GM12878 (cell line): ENCODE results near the gene IFNE. TPM values are rescaled to one million over a fixed set of nuclear protein-coding genes. Genes with fewer than 3 reads are reported as not detected.

Experiments used
- ATAC-seq: fragments of 200-7000 bp; cut with Tn5 transposase; 3 replicates; pipeline ENCODE4 v1.9.1; 2020; ENCODE audit warnings: mild to moderate bottlenecking, moderate library complexity
- BruUV-seq: library from RNA; stranded (reverse); fragments of 400-500 nt; replicated peaks from 2 replicates; lab custom pipeline; 2021; lab: Mats Ljungman, UMichigan
- CTCF ChIA-PET: fragments of 300-600 bp; sonication (Branson Sonifier 250); formaldehyde crosslinking; extraction: SDS; loops from one replicate; lab custom pipeline; 2021; ENCODE audit warnings: inconsistent platforms; lab: Yijun Ruan, JAX
- POLR2A ChIA-PET: fragments of 350-600 bp; formaldehyde crosslinking; extraction: SDS; loops from one replicate; lab custom pipeline; 2021; ENCODE audit warnings: inconsistent platforms; lab: Charles Lee
- RAD21 ChIA-PET: fragments of 300-600 bp; sonication (Branson Sonifier 250); formaldehyde crosslinking; loops from one replicate; lab custom pipeline; 2023; ENCODE audit warnings: antibody characterized with exemption; ENCODE audit not compliant: unreplicated experiment; lab: Charles Lee
- SMC1A ChIA-PET: fragments of 300-600 bp; sonication (Branson Sonifier 250); formaldehyde crosslinking; loops from one replicate; lab custom pipeline; 2023; ENCODE audit not compliant: unreplicated experiment, uncharacterized antibody; lab: Charles Lee
- DNase-seq: peaks from one replicate; pipeline ENCODE4 v3.0.0-alpha.2; 2011; ENCODE audit warnings: low read depth, low spot score
- FAIRE-seq: peaks from 3 replicates; lab custom pipeline; 2011; peaks lifted over from hg19 to GRCh38; lab: Jason Lieb, UNC
- H2AFZ ChIP-seq: 2 replicates; pipeline ENCODE4 v1.6.0; 2011; ENCODE audit warnings: low read depth, low read length, control low read depth; ENCODE audit not compliant: control insufficient read depth
- H3K27ac ChIP-seq: 2 replicates; pipeline ENCODE4 v1.5.1; 2011; ENCODE audit warnings: control low read depth; ENCODE audit not compliant: control insufficient read depth, insufficient read depth
- H3K27me3 ChIP-seq, 2 experiments: replicated peaks in 1 of 2; 2 replicates each; pipeline versions ENCODE4 v1.6.0 to v1.6.1; 2011; ENCODE audit warnings: low read length in 1 of 2; ENCODE audit not compliant: control insufficient read depth in 2 of 2, insufficient read depth in 2 of 2
- H3K36me3 ChIP-seq, 2 experiments: 2 replicates each; pipeline ENCODE4 v1.5.1; 2011; ENCODE audit warnings: low read length in 1 of 2; ENCODE audit not compliant: control insufficient read depth in 2 of 2, insufficient read depth in 2 of 2
- H3K4me1 ChIP-seq: 2 replicates; pipeline ENCODE4 v1.6.1; 2011; ENCODE audit warnings: mild to moderate bottlenecking, low read length, moderate library complexity, mixed read lengths; ENCODE audit not compliant: control insufficient read depth, insufficient read depth
- H3K4me2 ChIP-seq: 2 replicates; pipeline ENCODE4 v1.6.0; 2011; ENCODE audit warnings: control low read depth; ENCODE audit not compliant: control insufficient read depth, insufficient read depth
- H3K4me3 ChIP-seq: fragments of 200-600 bp; sonication (generic); 2 replicates; pipeline ENCODE4 v1.5.1; 2016
- H3K79me2 ChIP-seq: 2 replicates; pipeline ENCODE4 v1.6.0; 2011; ENCODE audit warnings: low read length; ENCODE audit not compliant: control insufficient read depth, insufficient read depth
- H3K9ac ChIP-seq: 2 replicates; pipeline ENCODE4 v1.8.0; 2011; ENCODE audit warnings: low read length, control low read depth, mixed read lengths; ENCODE audit not compliant: control insufficient read depth, insufficient read depth
- H3K9me3 ChIP-seq: replicated peaks from 3 replicates; pipeline ENCODE4 v1.5.1; 2011; ENCODE audit warnings: mild to moderate bottlenecking, low read length; ENCODE audit not compliant: control insufficient read depth, insufficient read depth
- H4K20me1 ChIP-seq: 2 replicates; pipeline ENCODE4 v1.6.0; 2011; ENCODE audit not compliant: control insufficient read depth, insufficient read depth
- ATF7 ChIP-seq: fragments of 450-650 bp; IDR thresholded peaks from 2 replicates; pipeline ENCODE4 v1.6.1; 2016; ENCODE audit warnings: low read depth, mild to moderate bottlenecking
- CEBPB ChIP-seq, 2 experiments: fragments of 150-350 bp in 1 of 2; IDR thresholded peaks; 2 replicates each; pipeline ENCODE4 v1.6.1; 2012 to 2014; ENCODE audit warnings: low read depth in 2 of 2, low read length in 2 of 2, borderline replicate concordance in 1 of 2, inconsistent platforms in 1 of 2
- EP300 ChIP-seq, 2 experiments: fragments of 150-350 bp in 1 of 2; IDR thresholded peaks; 2 replicates each; pipeline ENCODE4 v1.6.1; 2011 to 2012; ENCODE audit warnings: low read depth in 2 of 2, low read length in 2 of 2, borderline replicate concordance in 1 of 2, improper control_type of control experiment in 1 of 2, inconsistent platforms in 1 of 2; ENCODE audit not compliant: control insufficient read depth in 1 of 2
- ETV6 ChIP-seq, 2 experiments: fragments of 450-650 bp in 1 of 2; IDR thresholded peaks in 1 of 2; conservative IDR thresholded peaks in 1 of 2; 2 replicates each; pipeline ENCODE4 v1.6.1; 2014; ENCODE audit warnings: antibody characterized with exemption in 1 of 2, borderline replicate concordance in 1 of 2, low read depth in 1 of 2, mild to moderate bottlenecking in 1 of 2, moderate library complexity in 1 of 2
- HSF1 ChIP-seq: fragments of 150-350 bp; IDR thresholded peaks from 2 replicates; pipeline ENCODE4 v1.6.1; 2014; ENCODE audit warnings: mild to moderate bottlenecking, low read depth, low read length
- KAT2A ChIP-seq: conservative IDR thresholded peaks from 2 replicates; pipeline ENCODE4 v1.6.1; 2011; ENCODE audit warnings: low read depth, low read length; ENCODE audit not compliant: control insufficient read depth
- NFYA ChIP-seq: IDR thresholded peaks from 2 replicates; pipeline ENCODE4 v1.6.1; 2011; ENCODE audit warnings: low read depth, mild to moderate bottlenecking, low read length, improper control_type of control experiment, borderline replicate concordance
- SMAD1 ChIP-seq: fragments of 450-650 bp; IDR thresholded peaks from 2 replicates; pipeline ENCODE4 v1.6.1; 2018; ENCODE audit warnings: mild to moderate bottlenecking, low read depth; ENCODE audit not compliant: partially characterized antibody
- TAF1 ChIP-seq: IDR thresholded peaks from 2 replicates; pipeline ENCODE4 v1.6.1; 2011; ENCODE audit warnings: mild to moderate bottlenecking, low read depth, low read length, borderline replicate concordance
- WRNIP1 ChIP-seq: IDR thresholded peaks from 2 replicates; pipeline ENCODE4 v1.6.1; 2011; ENCODE audit warnings: low read depth, low read length, improper control_type of control experiment, borderline replicate concordance
- WGBS: methylation state at CpG from one replicate; pipeline ENCODE4 v1.1.6; 2016; ENCODE audit warnings: low lambda C conversion rate; ENCODE audit not compliant: insufficient replicate concordance, insufficient coverage; ENCODE audit errors: missing lambda C conversion rate; 5-methylcytosine and 5-hydroxymethylcytosine counted together
- in situ Hi-C: fragments of 300-500 bp; cut with MboI; formaldehyde crosslinking; loops from 9 replicates; pipeline ENCODE4 v1.14.3; 2018; ENCODE audit warnings: mixed read lengths
- intact Hi-C: fragments of 100-400 bp; cut with micrococcal nuclease; formaldehyde crosslinking; loops from one replicate; pipeline ENCODE4 v1.14.2; 2022; ENCODE audit not compliant: unreplicated experiment
- polyA plus RNA-seq, 11 experiments: library from polyadenylated mRNA; depleted of rRNA in 4 of 11; unstranded in 6 of 11; stranded (reverse) in 5 of 11; fragments of >200 nt; fragmentation: Nextera tagmentation in 4 of 11; fragmentation: Illumina TruSeq in 1 of 11; extraction: Ambion mirVana in 4 of 11; extraction: Trizol in 1 of 11; gene quantifications; 1 replicate in 1 of 11; 2 replicates in 10 of 11; pipeline versions ENCODE4 v1.2.1 to v1.2.3, GENCODE V29; 2011 to 2016; ENCODE audit warnings: inconsistent platforms in 2 of 11, missing spikeins in 2 of 11, low read depth in 1 of 11
- total RNA-seq, 4 experiments: library from RNA; depleted of rRNA in 3 of 4; stranded (reverse); fragments of >200 nt in 3 of 4; fragmentation: Illumina TruSeq in 1 of 4; extraction: Trizol in 1 of 4; gene quantifications; 2 replicates each; pipeline versions ENCODE4 v1.2.1 to v1.2.3, GENCODE V29; 2013 to 2021

Gene IFNE
- total and polyA plus RNA-seq, 10 of the 15 experiments (the other 5 are each of a cell fraction or from before 2014, with no cell fraction given), result not detected

GRCh38 chr9:21527579-21527978 lies 45.5 kb upstream of the IFNE start:
- ChIA-PET CTCF (interaction anchor here (1.8 kb wide), 1 partner anchor 10 kb away, joined by 5 read pairs; no protein-coding TSS in a partner anchor), RAD21 (no interaction called here), POLR2A (no interaction called here), SMC1A (no interaction called here)
- FAIRE-seq (no peak), DNase-seq (no peak), ATAC-seq (peak; percentile 62)
- Histone ChIP-seq H4K20me1 (no peaks in the 10 kb centered on the region), H3K36me3 (no peaks in the 10 kb centered on the region), H3K79me2 (no peaks in the 10 kb centered on the region), H3K4me3 (no peak overlapping the region), H3K27me3 (no peaks in the 10 kb centered on the region), H3K9ac (no peak overlapping the region), H3K4me2 (no peak overlapping the region), H3K27ac (no peak overlapping the region), H3K9me3 (no peaks in the 10 kb centered on the region), H3K4me1 (no peaks in the 10 kb centered on the region), H2AFZ (no peak overlapping the region)
- WGBS, result 0% methylated on average over 2 of the region's 2 CpGs
- intact Hi-C loops, result no loop called here
- in situ Hi-C loops, result no loop called here
- no TSS peak for BruUV-seq
- TF ChIP-seq HSF1 (no peak), ETV6 (conservative IDR thresholded peaks at IDR 0.05 in 1 of 2, IDR thresholded peaks at IDR 0.05 in 1 of 2; ENCODE audit: borderline replicate concordance in 1 of 2, low read depth in 1 of 2) (no peak), CEBPB (IDR thresholded peaks at IDR 0.05; ENCODE audit: borderline replicate concordance in 1 of 2, low read depth in 2 of 2, low read length in 2 of 2) (no peak), SMAD1 (no peak), TAF1 (no peak), ATF7 (no peak), WRNIP1 (no peak), KAT2A (no peak), EP300 (IDR thresholded peaks at IDR 0.05; ENCODE audit: borderline replicate concordance in 1 of 2, control insufficient read depth in 1 of 2, low read depth in 2 of 2, low read length in 2 of 2) (no peak), NFYA (no peak)
